Measurements from ENCODE around the gene KIRREL2. TPM values are rescaled to one million over a fixed set of nuclear protein-coding genes. Genes with fewer than 3 reads are reported as not detected.

The KIRREL2 gene
- total RNA-seq, 1 experiment from 2014 or later, result 3.1 TPM

GRCh38 chr19:35885904-35886303 lies 29.2 kb downstream of the KIRREL2 start:
- no peak for DNase-seq
- Histone ChIP-seq H4K91ac (ENCODE audit: insufficient read length, low read depth, low read length) (no peak overlapping the region), H3K4ac (ENCODE audit: low read depth, low read length) (no peak overlapping the region), H3K4me2 (ENCODE audit: insufficient read depth, insufficient read length, low read length) (no peak overlapping the region), H4K20me1 (ENCODE audit: control insufficient read depth, insufficient read depth, insufficient read length) (no peaks in the 10 kb centered on the region), H3K14ac (ENCODE audit: insufficient read depth, low read length) (no peak overlapping the region), H3K9ac (ENCODE audit: extremely low read depth, insufficient read length, low read length) (no peak overlapping the region), H3K56ac (ENCODE audit: insufficient read length, low read depth, low read length) (no peak overlapping the region), H2BK5ac (ENCODE audit: insufficient read length, low read length) (no peak overlapping the region), H3K9me3 (ENCODE audit: control insufficient read depth, low read depth, low read length) (no peaks in the 10 kb centered on the region), H4K8ac (replicated peaks; ENCODE audit: insufficient read length, low read depth, low read length) (no peak overlapping the region), H2BK12ac (ENCODE audit: insufficient read length, low read depth, low read length) (no peak overlapping the region), H3T11ph (ENCODE audit: low read length) (no peak overlapping the region), H3K79me2 (ENCODE audit: insufficient read depth, low read length) (no peaks in the 10 kb centered on the region), H3K27me3 (ENCODE audit: insufficient read depth, low read length) (no peaks in the 10 kb centered on the region), H2AFZ (ENCODE audit: low read length) (no peak overlapping the region), H2AK5ac (ENCODE audit: insufficient read length, low read length) (no peak overlapping the region), H2BK120ac (ENCODE audit: low read depth, low read length, poor library complexity, severe bottlenecking) (no peak overlapping the region), H3K23ac (ENCODE audit: insufficient read length, low read depth, low read length) (no peak overlapping the region), H3K4me1 (ENCODE audit: insufficient read depth, low read length) (no peaks in the 10 kb centered on the region), H3K18ac (ENCODE audit: insufficient read length, low read depth, low read length) (no peak overlapping the region), H3K23me2 (ENCODE audit: insufficient read length, low read depth, low read length, poor library complexity, severe bottlenecking) (no peaks in the 10 kb centered on the region), H2BK20ac (ENCODE audit: low read depth, low read length, poor library complexity, severe bottlenecking) (no peak overlapping the region), H3K27ac (ENCODE audit: insufficient read length, low read depth, low read length) (no peak overlapping the region), H2BK15ac (ENCODE audit: low read depth, low read length) (no peak overlapping the region), H4K5ac (ENCODE audit: insufficient read length, low read depth, low read length) (no peak overlapping the region), H3K79me1 (ENCODE audit: insufficient read depth, low read depth, low read length, poor library complexity, severe bottlenecking) (no peaks in the 10 kb centered on the region)
- TF ChIP-seq CTCF (conservative IDR thresholded peaks at IDR 0.05), result no peak
- H3K9me3 Mint-ChIP-seq, result no peaks in the 10 kb centered on the region
- peaks cover 28 to 47% (median 41%) of the 10 kb centered on the region in 3 experiments for H3K36me3 Mint-ChIP-seq (ENCODE audit: insufficient read depth in 1 of 3, low read depth in 3 of 3)
- no peak overlapping the region for H3K4me3 Mint-ChIP-seq
- no peaks in the 10 kb centered on the region for H3K4me1 Mint-ChIP-seq
- no peak overlapping the region for H3K27ac Mint-ChIP-seq
- no CpG with 5 or more reads among the region's 8 CpGs for WGBS (ENCODE audit: extremely low coverage, insufficient read length, low lambda C conversion rate)
- no peaks in the 10 kb centered on the region; the same call in none of the 2 replicates for H3K27me3 Mint-ChIP-seq (ENCODE audit: low read depth)
